Right lobe of liver (tissue), 6 donors: ENCODE measurements around the gene LCLAT1. TPM values are rescaled to one million over a fixed set of nuclear protein-coding genes. Genes with fewer than 3 reads are reported as not detected.

Experiments used
- ATAC-seq, 4 donors: fragments of 200-7000 bp; cut with Tn5 transposase; one replicate each; pipeline ENCODE4 v1.9.1; 2020; ENCODE audit warnings: mild to moderate bottlenecking in 4 of 4, moderate library complexity in 4 of 4
- DNase-seq, 3 donors: peaks; one replicate each; pipeline ENCODE4 v3.0.0-alpha.2; 2020
- H3K27ac ChIP-seq, 3 donors: fragments of 200-600 bp; one replicate each; pipeline ENCODE4 v1.8.0; 2022
- H3K27me3 ChIP-seq, 2 donors: fragments of 200-600 bp; one replicate each; pipeline ENCODE4 v1.8.0; 2022
- H3K36me3 ChIP-seq, 4 donors: fragments of 200-600 bp; sonication (generic) in 1 of 4; one replicate each; pipeline versions ENCODE4 v1.5.1 to v1.8.0; 2017 to 2022; ENCODE audit warnings: control low read depth in 1 of 4
- H3K4me1 ChIP-seq, 4 donors: fragments of 200-600 bp; sonication (generic) in 1 of 4; one replicate each; pipeline versions ENCODE4 v1.5.1 to v1.8.0; 2017 to 2022; ENCODE audit warnings: control low read depth in 1 of 4
- H3K4me3 ChIP-seq, 3 donors: fragments of 200-600 bp; one replicate each; pipeline ENCODE4 v1.8.0; 2022
- H3K9me3 ChIP-seq, 4 donors: fragments of 200-600 bp; sonication (generic) in 1 of 4; one replicate each; pipeline versions ENCODE4 v1.5.1 to v1.8.0; 2017 to 2022; ENCODE audit warnings: control low read depth in 1 of 4
- POLR2A ChIP-seq: fragments of 450-650 bp; IDR thresholded peaks from one replicate; pipeline ENCODE4 v1.6.1; 2017; ENCODE audit warnings: antibody characterized with exemption, mild to moderate bottlenecking
- WGBS: methylation state at CpG from one replicate; pipeline ENCODE4 v1.1.6; 2018; ENCODE audit warnings: low coverage, low lambda C conversion rate; ENCODE audit not compliant: insufficient coverage; ENCODE audit errors: missing lambda C conversion rate; 5-methylcytosine and 5-hydroxymethylcytosine counted together
- intact Hi-C, 2 donors: fragments of 100-400 bp; cut with DNase I; formaldehyde crosslinking; loops; one replicate each; pipeline versions ENCODE4 v1.11.2 to v1.14.1; 2022
- total RNA-seq, 6 experiments: library from RNA; depleted of rRNA in 2 of 6; stranded (reverse); fragments of >200 nt in 2 of 6; fragmentation: NEBNext Ultra II Directional in 3 of 6; extraction: Animal tissue kit (Norgen Biotek cat#: 25700) in 3 of 6; gene quantifications; one replicate each; pipeline versions ENCODE4 v1.1.0 to v1.2.4, GENCODE V29; 2016 to 2023
- TF ChIP-seq, protein P1 (sequence below), 4 donors: fragments of 200-600 bp in 3 of 4; fragments of 450-650 bp in 1 of 4; IDR thresholded peaks; one replicate each; pipeline versions ENCODE4 v1.5.1 to v1.8.0; 2016 to 2022; ENCODE audit warnings: antibody characterized with exemption in 4 of 4, mild to moderate bottlenecking in 2 of 4
- donor health status: DM: no; HTN: yes; CAD: no.
- donor health status: DM: no; HTN: no; CAD: no.
- donor health status: DM: no; HTN: no; CAD: no.
- donor health status: DM: no; HTN: yes; CAD: no.
- donor health status: DM: no; HTN: yes; CAD: no.

LCLAT1 gene
- total RNA-seq, 6 experiments from 2014 or later = 11.1 to 14.0 (median 12.0) TPM

- ATAC-seq = no peak
- intact Hi-C loops = no loop called here
- peaks cover 0 to 20% (median 2%) of the 10 kb centered on the region in 4 donors for H3K4me1 ChIP-seq
- DNase-seq = no peak
- H3K27ac ChIP-seq = no peak overlapping the region
- 56% methylated on average over 6 of the region's 7 CpGs for WGBS
- H3K36me3 ChIP-seq = no peaks in the 10 kb centered on the region
- no peaks in the 10 kb centered on the region for H3K9me3 ChIP-seq
- TF ChIP-seq, protein P1, sequence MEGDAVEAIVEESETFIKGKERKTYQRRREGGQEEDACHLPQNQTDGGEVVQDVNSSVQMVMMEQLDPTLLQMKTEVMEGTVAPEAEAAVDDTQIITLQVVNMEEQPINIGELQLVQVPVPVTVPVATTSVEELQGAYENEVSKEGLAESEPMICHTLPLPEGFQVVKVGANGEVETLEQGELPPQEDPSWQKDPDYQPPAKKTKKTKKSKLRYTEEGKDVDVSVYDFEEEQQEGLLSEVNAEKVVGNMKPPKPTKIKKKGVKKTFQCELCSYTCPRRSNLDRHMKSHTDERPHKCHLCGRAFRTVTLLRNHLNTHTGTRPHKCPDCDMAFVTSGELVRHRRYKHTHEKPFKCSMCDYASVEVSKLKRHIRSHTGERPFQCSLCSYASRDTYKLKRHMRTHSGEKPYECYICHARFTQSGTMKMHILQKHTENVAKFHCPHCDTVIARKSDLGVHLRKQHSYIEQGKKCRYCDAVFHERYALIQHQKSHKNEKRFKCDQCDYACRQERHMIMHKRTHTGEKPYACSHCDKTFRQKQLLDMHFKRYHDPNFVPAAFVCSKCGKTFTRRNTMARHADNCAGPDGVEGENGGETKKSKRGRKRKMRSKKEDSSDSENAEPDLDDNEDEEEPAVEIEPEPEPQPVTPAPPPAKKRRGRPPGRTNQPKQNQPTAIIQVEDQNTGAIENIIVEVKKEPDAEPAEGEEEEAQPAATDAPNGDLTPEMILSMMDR (IDR thresholded peaks at IDR 0.05) = no peak
- TF ChIP-seq POLR2A = no peak
- no peaks in the 10 kb centered on the region for H3K27me3 ChIP-seq
- H3K4me3 ChIP-seq = no peak overlapping the region
These were observed 8.2 kb downstream of the LCLAT1 start for GRCh38 chr2:30455114-30455738.

DNA sequence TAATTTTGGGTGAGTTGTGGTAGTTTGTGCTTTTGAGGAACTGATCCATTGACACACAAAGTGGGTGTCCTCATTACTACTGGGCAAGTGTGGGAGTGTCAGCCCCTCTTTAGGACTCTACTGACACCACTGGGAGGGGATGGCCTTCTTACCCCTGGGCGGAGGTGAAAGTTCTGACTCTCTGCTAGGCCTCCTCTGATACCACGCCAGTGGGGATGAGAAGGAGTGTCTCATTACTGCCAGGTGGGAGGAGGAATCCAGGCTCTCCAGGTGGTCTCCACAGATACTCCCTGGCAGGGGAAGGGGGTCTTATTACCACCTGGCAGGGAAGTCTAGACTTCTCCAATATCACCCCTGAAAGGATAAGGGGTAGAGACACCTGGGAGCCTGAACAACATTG is 9.1 kb downstream of the LCLAT1 start:
- no peaks in the 10 kb centered on the region for H3K27me3 ChIP-seq
- TF ChIP-seq, protein P1 (IDR thresholded peaks at IDR 0.05) = no peak
- no peak for TF ChIP-seq POLR2A
- no peak for DNase-seq
- 90% methylated on average over 2 of the region's 2 CpGs for WGBS
- H3K4me1 ChIP-seq = peaks cover 0 to 20% (median 0%) of the 10 kb centered on the region in 4 donors
- intact Hi-C loops = no loop called here
- H3K9me3 ChIP-seq = no peaks in the 10 kb centered on the region
- no peak overlapping the region for H3K4me3 ChIP-seq
- H3K36me3 ChIP-seq = no peaks in the 10 kb centered on the region
- ATAC-seq = no peak
- H3K27ac ChIP-seq = no peak overlapping the region

- WGBS = 96% methylated on average over 2 of the region's 2 CpGs
- Histone ChIP-seq H3K36me3 (no peaks in the 10 kb centered on the region), H3K27me3 (no peaks in the 10 kb centered on the region), H3K4me3 (no peak overlapping the region), H3K27ac (no peak overlapping the region), H3K9me3 (no peaks in the 10 kb centered on the region), H3K4me1 (peaks cover 0 to 20% (median 0%) of the 10 kb centered on the region in 4 donors)
- ATAC-seq (no peak), DNase-seq (no peak)
- intact Hi-C loops = no loop called here
- TF ChIP-seq POLR2A = no peak
- TF ChIP-seq, protein P1 (IDR thresholded peaks at IDR 0.05) = no peak
These were observed 9.5 kb downstream of the LCLAT1 start for GRCh38 chr2:30456579-30456978.

- TF ChIP-seq, protein P1 (IDR thresholded peaks at IDR 0.05) = no peak
- TF ChIP-seq POLR2A = no peak
- H3K4me1 ChIP-seq = peaks cover 0 to 20% (median 0%) of the 10 kb centered on the region in 4 donors
- DNase-seq (no peak), ATAC-seq (no peak)
- H3K27me3 ChIP-seq = no peaks in the 10 kb centered on the region
- H3K27ac ChIP-seq = no peak overlapping the region
- no peak overlapping the region for H3K4me3 ChIP-seq
- intact Hi-C loops = no loop called here
- H3K36me3 ChIP-seq = no peaks in the 10 kb centered on the region
- H3K9me3 ChIP-seq = no peaks in the 10 kb centered on the region
These were observed 10.2 kb downstream of the LCLAT1 start for GRCh38 chr2:30457296-30457695.

GRCh38 chr2:30459140-30459539 is 12.1 kb downstream of the LCLAT1 start:
- WGBS = 73% methylated on average over 2 of the region's 2 CpGs
- TF ChIP-seq POLR2A = no peak
- TF ChIP-seq, protein P1 (IDR thresholded peaks at IDR 0.05) = no peak
- no peak overlapping the region for H3K4me3 ChIP-seq
- intact Hi-C loops = no loop called here
- H3K27me3 ChIP-seq = no peaks in the 10 kb centered on the region
- ATAC-seq (no peak), DNase-seq (no peak)
- H3K9me3 ChIP-seq = no peaks in the 10 kb centered on the region
- peaks cover 0 to 15% (median 0%) of the 10 kb centered on the region in 4 donors for H3K4me1 ChIP-seq
- no peak overlapping the region for H3K27ac ChIP-seq
- H3K36me3 ChIP-seq = no peaks in the 10 kb centered on the region
